Stimulated activated CD4-positive, alpha-beta T cell treated with anti-CD3 and anti-CD28 coated beads, TNF-alpha, amount 100 ng/mL, for 48 hours (primary cell): ENCODE data around the gene UNC5C.
"Not testable (repeated sequence)": the region's sequence is repeated elsewhere in the genome, so short reads cannot be mapped to it uniquely, and the experiment has no call there.

Experiments
- DNase-seq, 3 donors: peaks; one replicate each; pipeline ENCODE4 v3.0.0-alpha.2; 2020; ENCODE audit warnings: low read depth in 3 of 3

Gene UNC5C

DNA sequence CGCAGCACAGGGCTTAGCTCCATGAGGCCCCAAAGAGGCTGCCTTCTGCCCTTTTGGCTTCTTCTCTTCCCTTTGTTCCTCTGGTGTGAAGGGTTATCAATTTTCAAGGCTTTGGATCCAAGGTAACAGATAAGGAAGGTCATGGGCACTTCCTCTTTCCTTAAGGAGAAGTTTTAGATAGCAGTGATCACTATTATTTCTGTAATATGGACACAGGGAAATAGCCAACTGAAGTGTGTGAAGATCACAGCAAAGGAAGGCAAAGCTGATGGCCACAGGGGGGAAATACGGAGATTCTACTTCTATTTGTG is 366.8 kb downstream of the UNC5C start:
- no peak for DNase-seq

DNA sequence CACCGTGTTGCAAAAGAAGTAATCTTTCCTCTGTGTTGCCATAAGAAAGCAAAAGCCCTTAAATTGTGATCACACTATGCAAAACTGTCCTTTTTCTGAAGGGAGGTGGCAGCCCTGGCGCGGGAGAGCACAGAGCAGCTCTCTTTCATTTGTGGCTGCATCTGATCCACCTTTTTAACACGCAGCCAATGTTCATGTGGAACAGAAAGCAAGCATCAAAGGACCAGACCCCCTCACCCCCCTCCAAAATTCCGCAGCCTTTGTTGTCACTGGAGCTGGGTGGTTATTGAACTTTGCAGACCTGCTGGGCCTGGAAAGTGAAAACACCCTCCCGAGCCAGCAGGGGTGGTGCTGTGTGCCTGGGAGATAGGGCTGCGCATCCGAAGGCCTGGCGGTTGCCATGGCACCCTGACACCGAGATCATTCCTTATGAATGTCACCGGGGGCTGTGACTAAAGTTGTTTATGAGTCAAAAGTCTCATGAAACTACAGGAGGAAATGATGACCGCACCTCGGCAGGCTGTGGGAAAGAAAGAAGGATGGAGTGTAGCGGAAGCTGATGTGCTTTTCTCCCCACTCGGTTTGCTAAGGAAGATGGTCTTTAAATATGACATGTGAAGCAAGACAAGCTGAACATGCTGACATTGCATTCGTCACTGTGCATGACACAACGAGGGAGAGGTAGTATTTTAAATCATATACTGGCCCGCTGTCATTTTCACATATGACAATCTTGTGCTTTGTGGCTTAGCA is 367.4 kb downstream of the UNC5C start:
- DNase-seq, result no peak

DNA sequence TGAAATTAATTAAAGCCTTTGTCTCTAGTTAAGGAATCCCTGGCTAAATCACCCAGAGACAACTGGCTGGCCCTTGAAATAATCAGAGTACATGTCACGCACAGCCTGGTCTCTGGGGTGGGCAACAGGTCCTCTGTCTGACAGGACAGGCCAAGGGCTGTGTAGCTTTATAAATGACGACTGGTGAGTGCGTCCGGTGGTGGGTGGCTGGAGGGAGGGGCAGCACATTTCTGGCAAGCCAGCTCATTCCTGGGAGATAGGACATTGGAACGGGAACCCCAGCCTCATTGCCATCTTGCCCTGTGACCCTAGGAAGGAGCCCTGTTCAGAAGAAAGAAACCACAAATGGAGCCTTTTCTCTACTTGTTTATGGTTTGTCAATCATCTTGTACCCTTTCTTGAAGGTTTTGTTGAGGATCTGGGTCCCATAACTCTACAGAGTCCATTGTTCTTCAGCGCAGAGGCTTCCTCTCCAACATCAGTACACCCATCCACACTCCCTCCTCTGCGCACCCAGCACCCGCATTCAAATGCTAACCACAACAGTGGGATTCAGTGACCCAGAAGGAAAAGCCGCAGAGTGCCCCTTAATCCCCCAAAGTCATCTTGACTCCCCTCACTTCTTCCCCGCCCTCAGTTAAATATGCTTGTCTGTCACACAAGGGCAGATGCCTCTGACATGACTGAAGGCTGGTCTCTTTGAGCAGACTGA is 368.1 kb downstream of the UNC5C start:
- DNase-seq, result no peak

DNA sequence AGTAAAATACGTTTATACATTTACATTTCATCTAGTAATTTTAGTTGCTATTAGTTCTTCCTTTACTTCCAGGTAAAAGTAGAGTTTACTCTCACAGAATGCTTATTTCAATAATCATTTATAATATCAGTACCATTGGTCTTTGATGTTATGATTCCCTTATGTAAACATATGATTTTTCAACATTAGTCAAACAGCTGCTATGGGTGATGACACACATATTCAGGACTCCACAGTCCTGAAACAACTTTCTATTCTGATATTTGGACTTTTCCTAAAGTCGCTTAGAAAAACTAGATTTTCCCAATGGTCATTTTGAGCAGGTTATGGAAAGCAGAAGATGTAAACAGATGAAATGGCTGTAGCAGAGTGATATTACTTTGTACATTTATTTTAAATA is 369.8 kb downstream of the UNC5C start:
- DNase-seq, result no peak

DNA sequence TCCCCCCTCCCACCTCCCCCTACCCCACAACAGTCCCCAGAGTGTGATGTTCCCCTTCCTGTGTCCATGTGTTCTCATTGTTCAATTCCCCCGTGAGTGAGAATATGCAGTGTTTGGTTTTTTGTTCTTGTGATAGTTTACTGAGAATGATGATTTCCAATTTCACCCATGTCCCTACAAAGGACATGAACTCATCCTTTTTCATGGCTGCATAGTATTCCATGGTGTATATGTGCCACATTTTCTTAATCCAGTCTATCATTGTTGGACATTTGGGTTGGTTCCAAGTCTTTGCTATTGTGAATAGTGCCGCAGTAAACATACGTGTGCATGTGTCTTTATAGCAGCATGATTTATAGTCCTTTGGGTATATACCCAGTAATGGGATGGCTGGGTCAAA is 377.4 kb downstream of the UNC5C start:
- not testable (repeated sequence) for DNase-seq

DNA sequence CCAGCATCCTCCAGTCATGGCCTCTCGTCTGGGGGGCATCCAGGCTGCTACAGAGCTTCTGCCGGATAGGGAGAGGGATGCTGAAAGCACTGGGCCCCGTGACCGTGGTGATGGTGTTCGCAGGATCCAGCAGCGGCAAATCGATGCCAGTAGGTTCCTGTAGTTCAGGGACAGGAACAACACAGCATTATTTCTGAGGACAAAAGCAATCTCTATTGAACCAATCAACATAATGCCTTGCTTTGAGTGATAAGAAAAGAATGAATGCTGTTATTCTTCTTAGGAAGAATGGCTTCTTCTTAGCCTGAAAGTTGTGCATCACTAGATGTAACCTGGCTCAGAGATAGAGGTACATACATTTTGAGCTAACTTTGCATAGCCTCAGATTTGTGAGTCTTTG is 378.6 kb downstream of the UNC5C start:
- no peak for DNase-seq

DNA sequence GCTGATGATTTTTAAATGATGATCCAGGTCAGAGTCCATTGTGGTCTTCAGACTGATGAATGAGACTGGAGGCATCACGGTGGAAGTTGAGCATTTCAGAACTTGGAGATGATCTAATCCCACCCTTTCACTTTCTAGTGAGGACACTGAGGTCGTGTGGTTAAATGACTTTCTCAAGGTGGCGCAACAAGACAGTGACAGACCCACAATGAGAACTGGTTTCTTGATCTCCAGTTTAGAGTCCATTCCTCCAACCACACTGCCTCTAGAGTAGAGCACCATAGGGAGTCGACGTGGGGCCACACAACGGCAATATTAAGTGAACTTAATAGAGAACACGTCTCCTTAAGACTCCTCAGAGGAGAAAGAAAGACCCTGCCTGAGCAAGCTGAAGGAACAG is 381.0 kb downstream of the UNC5C start:
- no peak for DNase-seq

DNA sequence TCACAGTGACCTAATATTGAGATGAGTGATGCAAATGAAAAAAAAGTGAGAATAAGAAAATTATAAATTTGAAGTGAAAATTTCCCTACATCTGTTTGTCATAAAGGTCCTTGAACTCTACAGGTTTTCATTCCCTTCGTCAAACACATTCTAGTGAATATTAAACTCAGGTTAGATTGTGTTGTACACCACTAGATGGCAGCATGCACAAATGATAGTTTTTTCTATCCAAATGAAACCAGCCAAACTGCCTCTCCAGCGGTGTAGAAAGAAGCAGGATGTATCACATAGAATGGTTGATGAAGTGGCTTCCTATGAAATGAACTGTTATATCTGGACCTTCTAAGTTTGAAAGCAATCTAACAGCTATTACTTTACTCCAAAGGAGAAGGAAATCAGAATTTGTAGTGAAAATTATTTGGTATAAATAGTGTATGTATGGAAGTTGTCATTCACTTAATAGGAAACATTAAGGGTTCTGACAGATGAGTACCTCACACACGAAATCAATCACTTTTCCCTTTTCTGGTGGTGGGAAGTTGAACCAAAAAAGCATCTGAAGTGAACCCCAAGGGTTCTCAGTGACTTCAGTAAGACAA is 382.7 kb downstream of the UNC5C start:
- no peak for DNase-seq

DNA sequence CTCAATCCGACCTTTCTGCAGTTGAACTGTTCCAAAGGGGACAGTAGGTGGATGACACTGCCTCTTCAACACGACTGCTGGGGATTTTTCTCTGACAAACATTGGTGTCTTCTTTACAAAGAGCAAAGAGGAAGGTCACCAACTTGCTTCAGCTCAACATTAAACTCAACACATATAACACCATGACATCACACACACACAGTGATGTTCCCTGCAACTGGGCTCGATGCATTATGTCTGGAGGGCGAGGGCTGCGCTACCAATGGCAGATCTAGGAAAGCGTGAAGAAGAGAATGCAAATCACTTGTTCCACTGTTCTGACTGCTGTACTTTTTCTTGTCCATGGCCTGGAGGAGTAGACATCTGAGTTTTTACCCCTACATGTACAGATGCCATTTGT is 385.9 kb downstream of the UNC5C start:
- no peak for DNase-seq

DNA sequence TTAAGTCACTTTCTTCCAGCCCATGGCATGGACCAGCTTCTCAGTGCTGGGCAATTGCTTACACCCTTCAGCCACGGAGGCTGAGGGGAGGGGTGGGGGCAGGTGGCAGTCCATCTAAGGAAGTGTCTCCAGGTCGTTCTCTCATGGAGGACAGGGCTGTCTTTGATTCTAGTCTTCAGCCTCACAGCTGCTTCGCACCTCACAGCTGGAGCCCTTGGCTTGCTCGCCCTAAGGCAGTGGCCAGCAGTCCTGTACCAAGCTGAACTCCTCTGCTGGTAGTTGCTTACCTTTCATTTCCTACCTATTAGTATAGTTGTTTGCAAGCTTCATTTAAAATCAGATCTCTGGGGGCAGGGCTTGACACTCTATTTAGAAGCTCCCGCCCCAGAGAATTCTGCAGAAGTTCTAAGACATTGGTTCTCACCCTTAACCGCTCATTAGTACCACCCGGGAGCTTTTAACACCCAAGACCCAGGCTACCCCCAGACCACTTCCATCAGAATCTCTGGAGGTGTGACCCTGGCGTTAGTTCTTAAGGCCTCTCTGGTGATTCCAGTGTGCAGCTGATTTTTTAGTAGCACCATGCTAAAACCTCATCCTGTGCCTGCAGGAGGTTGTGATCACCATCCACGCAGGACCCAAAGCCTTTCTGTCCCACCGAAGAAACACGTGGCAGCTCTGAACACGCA is 386.8 kb downstream of the UNC5C start:
- DNase-seq, result no peak

DNA sequence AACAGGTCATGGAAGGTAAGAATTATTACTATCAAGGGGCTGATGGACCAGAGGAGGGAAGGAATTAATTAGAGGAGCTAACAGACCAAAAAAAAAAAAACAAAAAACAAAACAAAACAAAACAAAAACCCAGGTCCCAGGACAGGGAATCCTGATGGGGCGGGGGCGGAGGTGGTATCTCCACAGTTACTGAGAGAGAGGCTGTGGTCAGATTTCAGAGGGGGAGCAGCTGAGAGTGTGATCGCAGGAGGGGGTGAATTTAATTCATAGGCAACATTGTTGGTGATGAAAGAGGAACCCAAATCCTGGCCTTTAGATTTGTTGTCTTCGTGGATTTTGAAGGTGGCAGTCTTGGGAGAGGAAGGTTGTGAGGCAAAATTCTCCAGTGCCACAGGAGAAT is 389.4 kb downstream of the UNC5C start:
- DNase-seq, result no peak

DNA sequence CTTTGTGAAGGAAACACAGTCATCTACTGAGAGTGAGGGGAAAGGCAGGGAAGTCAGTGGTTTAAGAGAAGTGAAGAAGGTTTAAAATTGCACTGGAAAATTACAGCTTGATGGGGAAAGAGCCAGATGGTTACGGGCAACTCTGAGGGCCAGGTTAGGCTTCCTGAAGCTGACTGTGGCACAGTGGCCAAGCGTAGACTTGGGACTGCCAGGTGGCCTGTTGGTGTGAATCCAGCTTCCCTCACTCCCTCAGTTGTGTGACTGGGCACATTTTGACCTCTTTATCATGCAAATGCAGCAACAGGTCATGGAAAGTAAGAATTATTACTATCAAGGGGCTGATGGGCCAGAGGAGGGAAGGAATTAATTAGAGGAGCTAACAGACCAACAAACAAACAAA is 390.1 kb downstream of the UNC5C start:
- no peak for DNase-seq

DNA sequence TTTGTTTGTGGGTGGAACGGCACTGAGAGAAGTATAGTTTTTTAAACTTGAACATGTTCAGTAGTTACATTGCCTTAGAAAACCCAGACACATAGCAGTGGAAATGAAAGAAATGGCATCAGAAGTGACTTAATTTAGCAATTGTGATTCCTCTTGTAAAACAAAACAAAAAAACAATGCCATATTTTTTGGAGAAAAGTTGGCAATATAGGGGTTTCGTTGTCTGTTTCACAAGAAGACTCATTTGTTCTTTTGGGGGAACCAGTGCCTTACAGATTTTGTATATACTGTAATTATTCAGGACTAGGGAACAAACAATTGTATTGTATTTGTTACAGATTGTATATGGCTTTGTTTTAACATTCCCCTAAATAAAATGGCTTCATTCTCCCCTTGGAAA is 390.7 kb downstream of the UNC5C start:
- DNase-seq, result no peak

DNA sequence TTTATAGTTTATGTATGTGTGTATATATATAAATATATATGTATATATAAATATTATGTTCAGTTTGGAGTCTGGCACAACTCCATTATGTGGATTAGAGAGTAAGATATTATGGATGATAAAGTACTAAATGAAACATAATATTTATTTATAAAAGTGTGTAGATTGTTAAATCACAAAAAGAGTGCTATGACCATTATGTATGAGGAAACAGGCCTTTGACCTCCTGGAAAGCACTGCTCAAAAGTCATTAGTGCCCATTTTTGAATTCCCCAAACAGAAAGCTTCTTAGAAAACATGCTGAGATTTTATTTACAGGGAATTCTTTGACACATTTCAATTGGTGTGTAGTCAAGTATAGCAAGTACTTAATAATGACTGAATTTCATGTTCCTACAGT is 391.2 kb downstream of the UNC5C start:
- DNase-seq, result no peak

DNA sequence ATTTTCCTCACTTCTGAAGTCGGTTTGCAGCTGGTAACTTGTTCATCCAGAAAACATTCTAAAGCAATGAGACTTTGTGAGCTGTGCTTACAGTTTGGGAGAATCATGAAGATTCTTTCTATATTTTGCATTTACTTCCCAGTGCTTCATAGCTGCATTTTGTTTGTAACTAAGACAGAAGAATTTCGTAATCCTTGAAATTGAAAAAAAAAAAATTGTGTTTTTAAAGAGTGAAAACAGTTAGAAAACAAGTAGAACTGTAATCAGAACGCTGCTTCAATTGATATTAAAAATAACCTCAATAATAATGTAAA is 392.4 kb downstream of the UNC5C start:
- DNase-seq, result no peak

DNA sequence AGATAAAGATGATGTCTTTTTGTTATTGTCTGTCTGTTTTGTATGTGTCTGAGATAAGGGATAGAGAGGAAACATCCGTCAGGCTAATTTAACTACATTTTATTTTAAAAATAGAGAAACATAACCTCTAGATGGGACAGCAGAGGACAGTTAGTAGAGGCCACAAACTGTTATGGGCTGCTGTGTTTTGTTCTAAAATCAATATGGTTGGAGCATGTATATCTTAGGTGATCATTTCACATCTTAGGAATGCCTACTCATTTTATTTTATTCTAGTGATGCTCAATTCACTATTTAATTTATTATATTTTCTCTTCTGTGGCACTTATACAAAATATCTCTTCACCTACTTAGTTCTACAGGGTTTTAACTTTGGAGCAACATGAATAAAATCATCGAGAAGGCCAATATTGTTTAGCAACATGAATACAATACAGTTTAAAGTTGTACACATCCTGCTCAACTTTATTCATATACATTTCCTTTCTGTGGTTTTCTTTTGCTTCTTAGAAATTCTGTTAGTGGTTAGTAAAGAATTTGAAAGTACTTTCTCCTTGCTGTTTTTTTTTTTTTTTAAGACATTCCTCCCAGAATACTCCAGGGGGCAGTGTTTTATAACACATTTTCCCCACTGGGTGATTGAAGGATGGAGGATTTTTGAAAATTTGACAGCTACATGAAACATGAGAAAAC is 392.9 kb downstream of the UNC5C start:
- no peak for DNase-seq

DNA sequence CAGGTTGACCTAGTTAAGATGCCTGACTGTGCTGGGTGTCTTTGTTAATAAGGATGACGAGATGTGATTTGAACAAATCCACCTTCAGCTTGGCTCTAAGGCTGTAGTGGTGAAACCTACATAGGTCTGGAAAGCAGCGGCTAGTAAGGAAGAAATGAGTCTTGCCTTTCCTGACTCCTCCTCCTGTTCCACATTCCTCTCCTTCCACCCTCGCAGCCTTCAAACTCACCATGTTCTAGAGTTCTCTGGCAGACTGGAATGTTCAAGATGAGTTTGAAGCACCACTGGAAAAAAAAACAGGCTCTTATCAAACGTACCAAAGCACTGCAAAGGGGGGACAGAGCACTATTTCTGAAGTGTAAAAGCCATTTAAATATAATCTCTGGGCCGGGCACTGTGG is 395.6 kb downstream of the UNC5C start:
- no peak for DNase-seq

DNA sequence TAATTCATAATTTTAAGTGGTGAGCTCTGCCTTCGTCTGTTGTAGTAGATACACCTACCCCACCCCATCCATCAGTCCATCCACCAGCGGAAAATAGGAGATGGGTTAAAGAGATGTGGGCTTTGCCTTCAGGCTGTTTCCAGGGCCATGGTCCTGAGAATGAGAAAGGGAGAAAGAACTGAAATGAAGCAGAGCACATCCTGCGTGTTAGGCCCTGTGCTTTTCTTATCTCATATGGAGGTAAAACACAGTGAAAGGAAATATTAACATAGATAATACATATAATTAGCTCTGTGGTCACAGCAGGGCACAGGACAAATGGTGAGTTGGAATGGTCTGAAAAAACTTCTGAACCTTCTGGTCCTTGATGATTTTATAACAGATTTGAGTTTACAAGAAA is 397.5 kb downstream of the UNC5C start:
- no peak for DNase-seq

DNA sequence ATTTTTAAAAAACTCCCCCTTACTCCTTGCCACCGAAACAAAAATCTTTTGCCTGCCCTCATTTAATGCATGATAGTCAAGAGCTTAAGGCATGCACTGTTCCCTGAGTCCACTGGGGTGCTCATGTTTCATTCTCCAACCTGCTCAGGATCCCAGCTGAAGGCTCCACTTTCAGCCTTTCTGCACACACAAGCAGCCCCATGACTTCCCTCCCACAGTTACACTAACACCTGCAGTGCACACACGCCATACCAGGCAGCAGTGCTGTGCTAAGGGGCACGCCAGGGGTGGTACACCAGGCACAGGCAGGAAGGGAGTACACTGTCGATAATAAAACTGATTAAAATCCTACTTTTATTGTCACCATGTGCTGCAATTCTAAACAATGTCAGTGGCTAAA is 405.8 kb downstream of the UNC5C start:
- no peak for DNase-seq

DNA sequence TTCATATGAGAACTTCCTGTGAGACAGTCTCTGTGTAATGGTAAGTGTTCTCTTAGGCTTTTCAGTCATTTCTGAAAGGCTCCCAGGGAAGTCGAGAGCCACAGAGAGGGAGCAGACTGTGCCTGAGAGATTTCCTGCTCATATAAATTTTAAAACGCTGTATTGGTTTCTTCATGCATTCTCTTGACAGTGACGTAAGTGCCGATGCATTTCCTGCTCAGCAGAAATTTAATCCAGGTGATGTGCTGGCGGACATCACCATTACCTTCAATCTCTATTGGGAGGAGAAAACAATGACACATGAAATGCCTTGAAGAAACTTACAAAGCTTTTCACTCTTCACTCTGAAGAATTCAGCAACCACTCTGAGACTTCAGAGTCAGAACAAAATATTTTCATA is 407.4 kb downstream of the UNC5C start:
- no peak for DNase-seq

DNA sequence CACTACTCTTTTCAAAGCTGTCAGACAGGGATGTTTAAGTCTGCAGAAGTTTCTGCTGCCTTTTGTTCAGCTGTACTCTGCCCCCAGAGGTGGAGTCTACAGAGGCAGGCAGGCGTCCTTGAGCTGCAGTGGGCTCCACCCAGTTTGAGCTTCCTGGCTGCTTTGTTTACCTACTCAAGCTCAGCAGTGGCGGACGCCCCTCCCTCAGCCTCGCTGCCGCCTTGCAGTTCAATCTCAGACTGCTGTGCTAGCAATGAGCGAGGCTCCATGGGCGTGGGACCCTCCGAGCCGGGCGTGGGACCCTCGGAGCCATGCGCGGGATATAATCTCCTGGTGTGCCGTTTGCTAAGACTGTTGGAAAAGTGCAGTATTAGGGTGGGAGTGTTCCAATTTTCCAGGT is 409.3 kb downstream of the UNC5C start:
- not testable (repeated sequence) for DNase-seq

DNA sequence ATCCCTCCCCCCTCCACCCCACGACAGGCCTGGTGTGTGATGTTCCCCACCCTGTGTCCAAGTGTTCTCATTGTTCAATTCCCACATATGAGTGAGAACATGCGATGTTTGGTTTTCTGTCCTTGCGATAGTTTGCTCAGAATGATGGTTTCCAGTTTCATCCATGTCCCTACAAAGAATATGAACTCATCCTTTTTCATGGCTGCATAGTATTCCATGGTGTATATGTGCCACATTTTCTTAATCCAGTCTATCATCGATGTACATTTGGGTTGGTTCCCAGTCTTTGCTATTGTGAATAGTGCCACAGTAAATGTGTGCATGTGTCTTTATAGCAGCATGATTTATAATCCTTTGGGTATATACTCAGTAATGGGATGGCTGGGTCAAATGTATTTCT is 414.8 kb downstream of the UNC5C start:
- not testable (repeated sequence) for DNase-seq
